ENCODE results near the gene ZFHX3. TPM values are rescaled to one million over a fixed set of nuclear protein-coding genes. Genes with fewer than 3 reads are reported as not detected.

ZFHX3 gene
- polyA plus RNA-seq, 1 donor (not counting 4 experiments of a cell fraction or from before 2014, with no cell fraction given): 1.2 TPM

DNA sequence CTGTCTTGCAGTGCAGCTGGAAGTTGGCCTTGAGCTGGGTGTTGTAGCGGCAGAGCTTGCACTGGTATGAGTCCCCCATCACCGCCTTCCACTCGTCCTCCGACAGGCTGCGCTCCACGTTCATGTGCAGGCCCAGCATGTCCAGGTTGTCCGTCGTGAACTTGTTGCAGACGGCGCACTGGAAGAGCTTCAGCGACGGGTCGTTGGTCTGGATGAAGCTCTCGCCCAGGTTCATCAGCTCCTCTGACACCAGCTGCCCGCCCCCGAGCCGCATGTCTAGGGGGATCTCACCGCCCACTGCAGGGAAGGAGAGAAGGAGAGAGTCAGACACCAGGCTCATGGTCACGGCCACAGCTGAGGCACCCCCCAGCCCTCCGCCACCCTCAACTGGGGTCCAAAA is 97.3 kb downstream of the ZFHX3 start:
- H3K27ac ChIP-seq (ENCODE audit: control insufficient read depth, insufficient read depth, low read length): no peak overlapping the region
- no peak overlapping the region for H3K4me2 ChIP-seq (ENCODE audit: control insufficient read depth, extremely low read depth, insufficient read depth, low read depth, low read length)
- dilution Hi-C loops (cut with MboI; ENCODE audit: extremely low pct_ligation_motif_present, low sequenced_read_pairs): no loop called here
- TF ChIP-seq, protein P1, sequence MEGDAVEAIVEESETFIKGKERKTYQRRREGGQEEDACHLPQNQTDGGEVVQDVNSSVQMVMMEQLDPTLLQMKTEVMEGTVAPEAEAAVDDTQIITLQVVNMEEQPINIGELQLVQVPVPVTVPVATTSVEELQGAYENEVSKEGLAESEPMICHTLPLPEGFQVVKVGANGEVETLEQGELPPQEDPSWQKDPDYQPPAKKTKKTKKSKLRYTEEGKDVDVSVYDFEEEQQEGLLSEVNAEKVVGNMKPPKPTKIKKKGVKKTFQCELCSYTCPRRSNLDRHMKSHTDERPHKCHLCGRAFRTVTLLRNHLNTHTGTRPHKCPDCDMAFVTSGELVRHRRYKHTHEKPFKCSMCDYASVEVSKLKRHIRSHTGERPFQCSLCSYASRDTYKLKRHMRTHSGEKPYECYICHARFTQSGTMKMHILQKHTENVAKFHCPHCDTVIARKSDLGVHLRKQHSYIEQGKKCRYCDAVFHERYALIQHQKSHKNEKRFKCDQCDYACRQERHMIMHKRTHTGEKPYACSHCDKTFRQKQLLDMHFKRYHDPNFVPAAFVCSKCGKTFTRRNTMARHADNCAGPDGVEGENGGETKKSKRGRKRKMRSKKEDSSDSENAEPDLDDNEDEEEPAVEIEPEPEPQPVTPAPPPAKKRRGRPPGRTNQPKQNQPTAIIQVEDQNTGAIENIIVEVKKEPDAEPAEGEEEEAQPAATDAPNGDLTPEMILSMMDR (optimal IDR thresholded peaks at IDR 0.05 in 1 of 3, IDR thresholded peaks at IDR 0.05 in 1 of 3, conservative IDR thresholded peaks at IDR 0.05 in 1 of 3; ENCODE audit: extremely low read depth in 1 of 3, insufficient read depth in 2 of 3, low read length in 3 of 3): no peak
- TF ChIP-seq EZH2 (IDR thresholded peaks at IDR 0.05; ENCODE audit: low read length): no peak
- FAIRE-seq (no peak), DNase-seq (ENCODE audit: low read depth, low spot score) (no peak)
- H3K9me3 ChIP-seq (ENCODE audit: control insufficient read depth, low read depth, low read length): no peaks in the 10 kb centered on the region
- H3K4me3 ChIP-seq (ENCODE audit: control insufficient read depth in 2 of 3, extremely low read depth in 1 of 3, insufficient read depth in 2 of 3, low read depth in 1 of 3, low read length in 3 of 3): no peak overlapping the region
- no peaks in the 10 kb centered on the region for H3K27me3 ChIP-seq (ENCODE audit: control insufficient read depth, extremely low read depth, insufficient read depth, low read length)
- H3K79me2 ChIP-seq (ENCODE audit: control insufficient read depth, insufficient read depth, low read length): no peaks in the 10 kb centered on the region
- H3K36me3 ChIP-seq (ENCODE audit: control insufficient read depth in 2 of 2, extremely low read depth in 1 of 2, insufficient read depth in 2 of 2, low read length in 2 of 2): peaks cover 5% of the 10 kb centered on the region in 2 experiments
- no peaks in the 10 kb centered on the region for H3K9me1 ChIP-seq (ENCODE audit: control insufficient read depth, extremely low read depth, insufficient read depth, low read length)
- no peaks in the 10 kb centered on the region for H3K4me1 ChIP-seq (ENCODE audit: control insufficient read depth, extremely low read depth, insufficient read depth, low read length)
- H3K9ac ChIP-seq (ENCODE audit: control insufficient read depth, extremely low read depth, insufficient read depth, low read length): no peak overlapping the region
- no peak overlapping the region for H2AFZ ChIP-seq (ENCODE audit: control insufficient read depth, low read length)
- H4K20me1 ChIP-seq (ENCODE audit: control insufficient read depth, extremely low read depth, insufficient read depth, low read length): peaks cover 2% of the 10 kb centered on the region

DNA sequence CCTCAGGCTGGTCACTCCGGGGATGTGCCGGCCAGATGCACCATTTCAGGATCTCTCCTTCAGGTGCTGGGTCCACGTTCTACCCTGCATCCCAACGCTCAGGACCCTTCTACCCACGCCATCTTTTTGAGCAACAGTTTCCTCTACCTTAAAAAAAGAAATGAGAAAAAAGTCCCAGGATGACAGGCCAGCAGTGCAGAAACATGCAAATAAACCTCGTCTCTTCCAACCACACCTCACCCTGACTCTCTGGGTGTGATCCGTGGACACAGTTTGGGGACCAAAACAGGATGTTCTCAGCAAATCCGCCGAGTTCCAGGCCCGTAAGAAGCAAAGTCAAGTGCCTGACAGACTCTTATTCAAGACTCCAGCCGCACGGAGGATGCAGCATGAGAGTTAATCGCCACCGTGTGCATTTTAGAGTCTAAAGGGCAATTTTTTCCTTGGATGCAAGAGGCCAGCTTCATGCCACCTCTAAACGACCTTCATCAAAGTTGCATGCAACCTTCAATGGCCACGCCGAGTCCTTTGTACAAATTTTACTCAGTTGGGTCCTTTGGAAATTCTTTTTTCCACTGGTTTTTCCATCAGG is 99.6 kb downstream of the ZFHX3 start:
- Histone ChIP-seq H3K9me1 (ENCODE audit: control insufficient read depth, extremely low read depth, insufficient read depth, low read length) (no peaks in the 10 kb centered on the region), H3K9ac (ENCODE audit: control insufficient read depth, extremely low read depth, insufficient read depth, low read length) (no peak overlapping the region), H3K79me2 (ENCODE audit: control insufficient read depth, insufficient read depth, low read length) (no peaks in the 10 kb centered on the region), H3K4me3 (ENCODE audit: control insufficient read depth in 2 of 3, extremely low read depth in 1 of 3, insufficient read depth in 2 of 3, low read depth in 1 of 3, low read length in 3 of 3) (no peak overlapping the region), H3K27me3 (ENCODE audit: control insufficient read depth, extremely low read depth, insufficient read depth, low read length) (no peaks in the 10 kb centered on the region), H3K4me1 (ENCODE audit: control insufficient read depth, extremely low read depth, insufficient read depth, low read length) (no peaks in the 10 kb centered on the region), H3K36me3 (ENCODE audit: control insufficient read depth in 2 of 2, extremely low read depth in 1 of 2, insufficient read depth in 2 of 2, low read length in 2 of 2) (peaks cover 5% of the 10 kb centered on the region in 2 experiments), H3K4me2 (ENCODE audit: control insufficient read depth, extremely low read depth, insufficient read depth, low read depth, low read length) (no peak overlapping the region), H4K20me1 (ENCODE audit: control insufficient read depth, extremely low read depth, insufficient read depth, low read length) (peaks cover 3% of the 10 kb centered on the region), H3K27ac (ENCODE audit: control insufficient read depth, insufficient read depth, low read length) (no peak overlapping the region), H3K9me3 (ENCODE audit: control insufficient read depth, low read depth, low read length) (no peaks in the 10 kb centered on the region), H2AFZ (ENCODE audit: control insufficient read depth, low read length) (no peak overlapping the region)
- dilution Hi-C loops (cut with MboI; ENCODE audit: extremely low pct_ligation_motif_present, low sequenced_read_pairs): no loop called here
- FAIRE-seq (no peak), DNase-seq (ENCODE audit: low read depth, low spot score) (no peak)
- TF ChIP-seq EZH2 (IDR thresholded peaks at IDR 0.05; ENCODE audit: low read length): no peak
- TF ChIP-seq, protein P1 (optimal IDR thresholded peaks at IDR 0.05 in 1 of 3, IDR thresholded peaks at IDR 0.05 in 1 of 3, conservative IDR thresholded peaks at IDR 0.05 in 1 of 3; ENCODE audit: extremely low read depth in 1 of 3, insufficient read depth in 2 of 3, low read length in 3 of 3): no peak
